LoVo (cell line): ENCODE measurements around the gene HERC2.
"Not testable (repeated sequence)": the region's sequence is repeated elsewhere in the genome, so short reads cannot be mapped to it uniquely, and the experiment has no call there.

Source experiments
- DNase-seq: peaks from one replicate; pipeline ENCODE4 v3.0.0-alpha.2; 2016; ENCODE audit warnings: low spot score

The HERC2 gene

GRCh38 chr15:28322129-28322588 lies at the start of gene HERC2:
HERC2 (minus strand) TSS chr15:28322179; CDS start chr15:28321433, 746 bp downstream.
- not testable (repeated sequence) for DNase-seq

- not testable (repeated sequence) for DNase-seq
Observed at GRCh38 chr15:28365502-28365901, 43.5 kb upstream of the HERC2 start.

GRCh38 chr15:28357984-28358383 lies 36.0 kb upstream of the HERC2 start, which contains the start of gene GOLGA6L24:
GOLGA6L24 (minus strand) TSS chr15:28358084; CDS start chr15:28358023, 61 bp downstream.
- DNase-seq, result not testable (repeated sequence)

- not testable (repeated sequence) for DNase-seq
Observed at GRCh38 chr15:28321358-28322078, 461 bp downstream of the HERC2 start.

- DNase-seq, result not testable (repeated sequence)
Observed at GRCh38 chr15:28319725-28320124, 2.3 kb downstream of the HERC2 start.

- DNase-seq, result not testable (repeated sequence)
Observed at GRCh38 chr15:28318828-28319227, 3.2 kb downstream of the HERC2 start.

GRCh38 chr15:28318122-28318521 lies 3.9 kb downstream of the HERC2 start:
- DNase-seq, result not testable (repeated sequence)

GRCh38 chr15:28316958-28317357 lies 5.0 kb downstream of the HERC2 start:
- DNase-seq, result not testable (repeated sequence)

GRCh38 chr15:28310454-28310853 lies 11.5 kb downstream of the HERC2 start:
- not testable (repeated sequence) for DNase-seq

GRCh38 chr15:28308718-28309117 lies 13.3 kb downstream of the HERC2 start:
- DNase-seq, result not testable (repeated sequence)

- not testable (repeated sequence) for DNase-seq
Observed at GRCh38 chr15:28305700-28306099, 16.3 kb downstream of the HERC2 start.

- DNase-seq, result not testable (repeated sequence)
Observed at GRCh38 chr15:28297434-28297833, 24.5 kb downstream of the HERC2 start.

- not testable (repeated sequence) for DNase-seq
Observed at GRCh38 chr15:28296814-28297213, 25.2 kb downstream of the HERC2 start.

GRCh38 chr15:28295009-28295563 lies 26.9 kb downstream of the HERC2 start:
- not testable (repeated sequence) for DNase-seq

- not testable (repeated sequence) for DNase-seq
Observed at GRCh38 chr15:28294560-28294959, 27.4 kb downstream of the HERC2 start.

- no peak for DNase-seq
Observed at GRCh38 chr15:28289694-28290463, 32.1 kb downstream of the HERC2 start.

- not testable (repeated sequence) for DNase-seq
Observed at GRCh38 chr15:28288830-28289693, 32.9 kb downstream of the HERC2 start.

GRCh38 chr15:28286659-28287058 lies 35.3 kb downstream of the HERC2 start:
- not testable (repeated sequence) for DNase-seq

GRCh38 chr15:28286031-28286430 lies 35.9 kb downstream of the HERC2 start:
- DNase-seq, result no peak

- DNase-seq, result no peak
Observed at GRCh38 chr15:28281876-28282275, 40.1 kb downstream of the HERC2 start.

- DNase-seq, result no peak
Observed at GRCh38 chr15:28274635-28275034, 47.3 kb downstream of the HERC2 start.
